Small intestine (tissue), 7 donors: ENCODE measurements around the gene OR5B12. TPM values are rescaled to one million over a fixed set of nuclear protein-coding genes. Genes with fewer than 3 reads are reported as not detected.

Experiments
- DNase-seq, 2 donors: peaks; one replicate each; pipeline versions ENCODE4 v3.0.0 to v3.0.0-alpha.2; 2013
- FAIRE-seq: peaks from 2 replicates; lab custom pipeline; 2012; peaks lifted over from hg19 to GRCh38; lab: Jason Lieb, UNC
- H3K27ac ChIP-seq, 3 donors: one replicate each; pipeline ENCODE4 v1.5.1; 2013; ENCODE audit warnings: low read length in 2 of 3, mild to moderate bottlenecking in 2 of 3, control low read depth in 1 of 3, inconsistent platforms in 1 of 3, low read depth in 1 of 3, moderate library complexity in 1 of 3
- H3K27me3 ChIP-seq, 3 donors: one replicate each; pipeline ENCODE4 v1.6.1; 2013; ENCODE audit warnings: low read length in 3 of 3, inconsistent platforms in 1 of 3; ENCODE audit not compliant: control insufficient read depth in 3 of 3, insufficient read depth in 3 of 3
- H3K36me3 ChIP-seq, 3 donors: one replicate each; pipeline ENCODE4 v1.6.1; 2013; ENCODE audit warnings: low read length in 3 of 3, inconsistent platforms in 1 of 3, low read depth in 1 of 3, mild to moderate bottlenecking in 1 of 3, moderate library complexity in 1 of 3; ENCODE audit not compliant: control insufficient read depth in 3 of 3, insufficient read depth in 2 of 3
- H3K4me1 ChIP-seq, 3 donors: one replicate each; pipeline ENCODE4 v1.6.1; 2013; ENCODE audit warnings: low read length in 2 of 3, inconsistent platforms in 1 of 3, low read depth in 1 of 3, mild to moderate bottlenecking in 1 of 3, moderate library complexity in 1 of 3; ENCODE audit not compliant: control insufficient read depth in 3 of 3, insufficient read depth in 2 of 3
- H3K4me3 ChIP-seq, 3 donors: one replicate each; pipeline ENCODE4 v1.5.1; 2013; ENCODE audit warnings: low read length in 3 of 3, control low read depth in 1 of 3, inconsistent platforms in 1 of 3, low read depth in 1 of 3, mild to moderate bottlenecking in 1 of 3, moderate library complexity in 1 of 3
- H3K9me3 ChIP-seq, 2 donors: one replicate each; pipeline ENCODE4 v1.6.1; 2013; ENCODE audit warnings: low read depth in 1 of 2, low read length in 1 of 2; ENCODE audit not compliant: control insufficient read depth in 2 of 2, insufficient read depth in 1 of 2
- WGBS, 3 donors: extraction: QIAGEN DNeasy Blood & Tissue Kit; methylation state at CpG; one replicate each; pipeline ENCODE4 v1.1.7; 2013; 5-methylcytosine and 5-hydroxymethylcytosine counted together
- polyA plus RNA-seq, 4 donors: library from polyadenylated mRNA; stranded (reverse) in 3 of 4; unstranded in 1 of 4; fragments of 200-250 nt in 3 of 4; fragments of 120-200 nt in 1 of 4; gene quantifications; one replicate each; pipeline versions ENCODE4 v1.2.1 to v1.2.3, GENCODE V29; 2013
- donor health status: healthy with polysubstance abuse.
- donor health status: control.
- donor health status: control.
- donor health status: Bipolar disorder and iron deficiency.
- donor health status: healthy.

OR5B12 gene
- polyA plus RNA-seq, 4 donors, result not detected

DNA sequence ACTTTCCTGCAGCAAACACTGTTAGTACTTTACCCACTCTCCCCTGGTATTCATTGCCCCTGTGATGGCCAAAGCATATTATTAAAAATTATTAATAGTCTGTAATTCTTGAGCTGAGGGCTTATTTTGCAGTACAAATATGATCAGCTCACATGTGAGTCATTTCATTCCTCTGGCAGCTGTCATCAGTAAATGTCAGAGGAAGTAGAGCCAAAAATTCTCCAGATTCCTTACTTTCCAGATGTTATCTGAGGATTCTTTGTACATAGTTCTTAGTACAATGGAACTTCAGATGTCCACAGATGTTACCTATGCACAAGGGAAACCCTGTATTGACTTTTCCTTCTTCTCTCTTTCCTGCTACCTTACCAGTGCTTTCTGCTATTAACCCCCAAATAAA lies 47.8 kb downstream of the OR5B12 start:
- Histone ChIP-seq H3K27me3 (no peaks in the 10 kb centered on the region), H3K36me3 (no peaks in the 10 kb centered on the region), H3K4me3 (no peak overlapping the region), H3K27ac (no peak overlapping the region), H3K9me3 (peaks cover 0 to 10% of the 10 kb centered on the region in 2 donors), H3K4me1 (no peaks in the 10 kb centered on the region)
- FAIRE-seq (no peak), DNase-seq (no peak)

DNA sequence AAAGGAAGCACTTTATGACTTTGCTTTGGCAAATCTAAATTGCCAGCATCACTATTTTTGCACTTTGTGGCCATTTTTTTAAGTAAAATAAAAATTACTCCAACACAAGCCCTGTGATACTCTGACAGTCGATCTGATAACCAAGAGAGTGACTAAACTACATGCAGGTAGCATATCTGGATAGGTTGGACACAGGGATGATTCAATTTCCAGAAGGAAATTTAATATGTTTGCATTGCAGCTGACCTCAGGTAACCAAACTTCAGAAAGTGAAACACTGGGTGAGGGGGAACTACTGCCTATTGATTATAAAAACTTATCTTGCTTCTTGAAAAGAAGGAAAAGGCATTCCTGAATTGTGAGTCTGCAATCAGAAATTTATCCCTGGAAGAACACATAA lies 49.3 kb downstream of the OR5B12 start:
- Histone ChIP-seq H3K36me3 (no peaks in the 10 kb centered on the region), H3K4me3 (no peak overlapping the region), H3K27ac (no peak overlapping the region), H3K4me1 (no peaks in the 10 kb centered on the region), H3K27me3 (no peaks in the 10 kb centered on the region), H3K9me3 (peaks cover 0 to 10% of the 10 kb centered on the region in 2 donors)
- FAIRE-seq, result no peak
- DNase-seq, result no peak
- WGBS, 3 donors, result 12 to 29% (median 14%) methylated on average over 1 of the region's 1 CpG

DNA sequence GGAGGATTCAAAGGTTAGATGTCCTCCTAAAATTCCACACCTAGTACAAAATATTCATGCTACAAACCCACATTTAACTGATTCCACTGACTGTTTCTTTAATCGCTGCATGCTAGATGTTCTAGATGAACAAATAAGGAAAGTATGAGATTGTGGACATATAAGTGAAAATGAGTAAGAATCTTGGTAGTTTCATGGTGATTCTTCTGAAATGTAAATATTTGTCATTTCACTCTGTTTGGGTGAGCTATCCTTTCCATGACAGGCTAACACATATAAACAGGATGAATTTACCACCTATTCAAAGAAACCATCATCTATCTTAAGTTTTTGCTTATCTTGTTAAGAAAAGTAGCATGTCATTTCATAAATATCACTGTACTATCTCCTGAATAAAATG lies 50.2 kb downstream of the OR5B12 start:
- H3K36me3 ChIP-seq, result no peaks in the 10 kb centered on the region
- H3K4me1 ChIP-seq, result no peaks in the 10 kb centered on the region
- DNase-seq, result no peak
- H3K4me3 ChIP-seq, result no peak overlapping the region
- no peak for FAIRE-seq
- WGBS, 3 donors, result 80 to 95% (median 93%) methylated on average over 1 of the region's 1 CpG
- no peak overlapping the region for H3K27ac ChIP-seq
- H3K9me3 ChIP-seq, result peaks cover 0 to 10% of the 10 kb centered on the region in 2 donors
- no peaks in the 10 kb centered on the region for H3K27me3 ChIP-seq

DNA sequence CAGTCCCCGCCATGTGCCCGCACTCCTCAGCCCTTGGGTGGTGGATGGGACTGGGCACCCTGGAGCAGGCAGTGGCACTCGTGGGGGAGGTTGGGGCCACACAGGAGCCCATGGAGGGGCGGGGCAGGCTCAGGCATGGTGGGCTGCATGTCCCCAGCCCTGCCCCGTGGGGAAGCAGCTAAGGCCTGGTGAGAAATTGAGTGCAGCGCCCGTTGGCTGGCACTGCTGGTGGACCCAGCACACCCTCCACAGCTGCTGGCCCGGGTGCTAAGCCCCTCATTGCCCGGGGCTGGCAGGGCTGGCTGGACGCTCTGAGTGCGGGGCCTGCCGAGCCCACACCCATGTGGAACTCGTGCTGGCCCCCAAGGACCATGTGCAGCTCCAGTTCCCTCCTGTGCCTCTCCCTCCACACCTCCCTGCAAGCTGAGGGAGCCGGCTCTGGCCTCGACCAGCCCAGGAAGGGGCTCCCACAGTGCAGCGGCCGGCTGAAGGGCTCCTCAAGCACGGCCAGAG lies 51.4 kb downstream of the OR5B12 start:
- H3K36me3 ChIP-seq, result no peaks in the 10 kb centered on the region
- 76 to 85% (median 82%) methylated on average over 17 to 18 of the region's 18 CpGs for WGBS, 3 donors
- no peaks in the 10 kb centered on the region for H3K27me3 ChIP-seq
- H3K4me3 ChIP-seq, result no peak overlapping the region
- H3K9me3 ChIP-seq, result peaks cover 0 to 10% of the 10 kb centered on the region in 2 donors
- DNase-seq (no peak), FAIRE-seq (no peak)
- no peaks in the 10 kb centered on the region for H3K4me1 ChIP-seq
- H3K27ac ChIP-seq, result no peak overlapping the region

Other genes with a start within 250 kb of the OR5B12 start
- not detected for gene OR1S2, start 238.1 kb downstream of the OR5B12 start, polyA plus RNA-seq
- not detected for gene OR1S1, start 229.5 kb downstream of the OR5B12 start, polyA plus RNA-seq
- under 1 TPM in 1 of 4 donors, not detected in 3; 0.04 TPM for gene OR10Q1, start 213.3 kb downstream of the OR5B12 start, polyA plus RNA-seq
- not detected for gene OR10W1, start 174.0 kb downstream of the OR5B12 start, polyA plus RNA-seq
- not detected for gene OR5B17, start 83.2 kb downstream of the OR5B12 start, polyA plus RNA-seq
- not detected for gene OR5B3, start 35.4 kb downstream of the OR5B12 start, polyA plus RNA-seq
- gene OR5B2, start 14.1 kb downstream of the OR5B12 start, polyA plus RNA-seq, result not detected
- not detected for gene OR5B21, start 65.9 kb upstream of the OR5B12 start, polyA plus RNA-seq
- gene LPXN, start 133.6 kb upstream of the OR5B12 start, polyA plus RNA-seq, result 10 to 100 TPM in 2 of 4 donors, 1 to 10 TPM in 2; 5.3 to 14.0 (median 8.6) TPM
- 10 to 100 TPM; 24.8 to 51.2 (median 27.9) TPM for gene ZFP91, start 136.8 kb upstream of the OR5B12 start, polyA plus RNA-seq
- gene CNTF, start 180.4 kb upstream of the OR5B12 start, polyA plus RNA-seq, result under 1 TPM in 2 of 4 donors, not detected in 2; 0.63 to 0.78 TPM